ES-I3 (cell line): Measurements from ENCODE around the gene MPST.

ENCODE experiments used
- H3K36me3 ChIP-seq: 2 replicates; pipeline ENCODE4 v1.6.1; 2013; ENCODE audit warnings: mild to moderate bottlenecking, low read length, control low read depth, moderate library complexity; ENCODE audit not compliant: insufficient read depth
- H3K4me1 ChIP-seq: 2 replicates; pipeline ENCODE4 v1.6.1; 2013; ENCODE audit warnings: mild to moderate bottlenecking, control low read depth, low read length; ENCODE audit not compliant: insufficient read depth
- H3K9ac ChIP-seq: 2 replicates; pipeline ENCODE4 v1.6.1; 2013; ENCODE audit warnings: low read depth, mild to moderate bottlenecking, low read length, moderate library complexity
- H3K9me3 ChIP-seq: 2 replicates; pipeline ENCODE4 v1.6.1; 2013; ENCODE audit warnings: mild to moderate bottlenecking, low read length, moderate library complexity; ENCODE audit not compliant: control insufficient read depth, insufficient read depth

Gene MPST

GRCh38 chr22:36990457-36990856, 29.1 kb upstream of the MPST start:
- Histone ChIP-seq H3K4me1 (no peaks in the 10 kb centered on the region), H3K9me3 (peaks cover 7% of the 10 kb centered on the region; the same call in 1 of the 2 replicates), H3K9ac (no peak overlapping the region), H3K36me3 (no peaks in the 10 kb centered on the region)

DNA sequence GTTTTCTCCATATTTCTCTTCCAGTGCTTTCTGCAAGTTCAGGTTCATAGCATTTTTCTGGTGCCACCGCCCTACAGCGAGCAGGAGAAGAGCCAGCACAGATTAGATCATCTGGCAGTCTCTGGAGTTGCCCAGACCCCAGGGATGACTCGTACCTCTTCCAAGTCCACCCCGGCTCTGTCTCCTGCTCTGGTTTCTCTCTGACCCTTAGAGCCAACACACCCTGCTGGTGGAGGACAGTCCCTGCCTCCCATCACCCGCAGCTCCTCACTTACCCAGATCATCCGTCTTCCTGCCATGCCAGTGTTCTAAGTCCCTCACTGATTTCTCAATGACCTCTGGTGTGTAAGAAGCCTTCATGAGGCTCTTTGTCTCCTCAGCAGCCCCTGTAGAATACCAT, 28.3 kb upstream of the MPST start:
- Histone ChIP-seq H3K36me3 (no peaks in the 10 kb centered on the region), H3K9me3 (peaks cover 2% of the 10 kb centered on the region; the same call in 1 of the 2 replicates), H3K9ac (no peak overlapping the region), H3K4me1 (no peaks in the 10 kb centered on the region)

DNA sequence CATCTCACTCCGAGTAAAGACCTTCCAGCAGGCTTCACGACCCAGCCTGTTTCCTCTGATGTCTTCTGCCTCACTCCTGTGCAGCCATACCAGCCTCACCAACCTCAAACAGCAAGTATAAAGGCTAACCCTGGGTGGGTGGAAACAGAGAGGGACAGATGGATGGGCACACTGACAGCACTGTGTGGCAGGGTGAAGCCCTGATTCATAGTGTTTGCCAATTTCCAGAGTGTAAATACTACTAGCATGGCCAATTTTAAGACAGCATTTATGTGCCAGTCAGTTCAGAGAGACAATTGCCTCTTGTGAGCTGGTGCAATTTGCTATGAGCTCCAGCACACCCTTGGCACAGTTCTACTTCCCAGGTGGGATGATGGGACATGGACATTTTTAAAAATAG, 21.8 kb upstream of the MPST start:
- Histone ChIP-seq H3K9me3 (peaks cover 3% of the 10 kb centered on the region; the same call in 1 of the 2 replicates), H3K36me3 (no peaks in the 10 kb centered on the region), H3K4me1 (no peaks in the 10 kb centered on the region; the same call in 1 of the 2 replicates), H3K9ac (no peak overlapping the region)

- H3K36me3 ChIP-seq, result no peaks in the 10 kb centered on the region
- no peaks in the 10 kb centered on the region; the same call in 1 of the 2 replicates for H3K4me1 ChIP-seq
These were observed 20.8 kb upstream of the MPST start for GRCh38 chr22:36998620-36999351.

DNA sequence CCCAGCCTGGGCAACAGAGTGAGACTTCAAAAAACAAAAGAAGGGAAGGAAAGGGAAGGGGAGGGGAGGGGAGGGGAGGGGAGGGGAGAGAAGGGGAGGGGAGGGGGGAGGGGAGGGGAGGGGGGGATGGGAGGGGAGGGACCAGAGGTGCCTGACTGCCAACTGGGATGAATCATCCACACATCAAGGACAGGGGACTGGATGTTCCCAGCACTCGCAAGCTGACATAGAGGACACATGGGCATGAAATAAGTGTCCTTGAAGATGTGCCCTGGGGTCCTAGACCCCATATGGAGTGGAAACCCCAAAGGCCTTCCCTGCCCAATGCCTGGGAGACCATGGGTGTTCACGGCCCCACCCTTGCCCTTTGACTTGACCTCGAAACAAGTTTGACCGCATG, 20.1 kb upstream of the MPST start:
- Histone ChIP-seq H3K9me3 (peaks cover 3% of the 10 kb centered on the region; the same call in 1 of the 2 replicates), H3K36me3 (no peaks in the 10 kb centered on the region), H3K4me1 (no peaks in the 10 kb centered on the region; the same call in 1 of the 2 replicates), H3K9ac (no peak overlapping the region)

More at GRCh38 chr22:36998620-36999351, 20.8 kb upstream of the MPST start:
- Histone ChIP-seq H3K9ac (no peak overlapping the region), H3K9me3 (peaks cover 3% of the 10 kb centered on the region; the same call in 1 of the 2 replicates)

- Histone ChIP-seq H3K9me3 (peaks cover 3% of the 10 kb centered on the region; the same call in 1 of the 2 replicates), H3K9ac (no peak overlapping the region; the same call in 1 of the 2 replicates), H3K36me3 (no peaks in the 10 kb centered on the region), H3K4me1 (no peaks in the 10 kb centered on the region; the same call in 1 of the 2 replicates)
These were observed 18.6 kb upstream of the MPST start for GRCh38 chr22:37000676-37001534.

- Histone ChIP-seq H3K4me1 (no peaks in the 10 kb centered on the region; the same call in 1 of the 2 replicates), H3K36me3 (no peaks in the 10 kb centered on the region), H3K9me3 (peaks cover 3% of the 10 kb centered on the region; the same call in 1 of the 2 replicates), H3K9ac (no peak overlapping the region)
These were observed 17.7 kb upstream of the MPST start for GRCh38 chr22:37001826-37002225.

DNA sequence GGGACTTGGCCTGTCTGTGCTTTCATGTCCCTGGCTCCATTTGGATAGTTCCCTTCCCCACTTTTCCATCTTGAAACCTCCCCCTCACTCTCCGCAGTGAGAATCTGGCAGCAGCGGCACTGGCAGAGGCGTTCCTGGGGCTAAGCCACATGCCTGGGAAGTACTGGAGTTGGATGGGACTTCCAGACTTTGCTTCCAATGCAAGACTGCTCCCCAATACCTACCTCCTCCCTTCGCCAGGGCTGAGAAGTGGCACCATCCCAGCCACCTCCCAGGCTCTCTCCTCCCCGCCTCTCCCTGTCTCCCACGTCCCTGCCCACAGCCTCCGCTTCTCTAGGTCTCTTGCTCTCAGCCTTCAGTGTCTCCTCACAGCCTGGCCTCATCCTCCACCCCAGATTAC, 16.9 kb upstream of the MPST start:
- H3K36me3 ChIP-seq, result no peaks in the 10 kb centered on the region
- H3K9me3 ChIP-seq, result peaks cover 3% of the 10 kb centered on the region; the same call in 1 of the 2 replicates
- H3K4me1 ChIP-seq, result no peaks in the 10 kb centered on the region; the same call in 1 of the 2 replicates
- no peak overlapping the region for H3K9ac ChIP-seq

GRCh38 chr22:37007651-37008050, 11.9 kb upstream of the MPST start:
- no peak overlapping the region for H3K9ac ChIP-seq
- no peaks in the 10 kb centered on the region for H3K4me1 ChIP-seq

GRCh38 chr22:37008365-37008764, 11.2 kb upstream of the MPST start:
- H3K4me1 ChIP-seq, result no peaks in the 10 kb centered on the region
- H3K9ac ChIP-seq, result no peak overlapping the region

More at GRCh38 chr22:37007651-37008050, 11.9 kb upstream of the MPST start:
- Histone ChIP-seq H3K9me3 (no peaks in the 10 kb centered on the region), H3K36me3 (no peaks in the 10 kb centered on the region)

GRCh38 chr22:37009490-37009889, 10.1 kb upstream of the MPST start:
- Histone ChIP-seq H3K9me3 (no peaks in the 10 kb centered on the region), H3K36me3 (no peaks in the 10 kb centered on the region), H3K9ac (no peak overlapping the region), H3K4me1 (no peaks in the 10 kb centered on the region)

More at GRCh38 chr22:37008365-37008764, 11.2 kb upstream of the MPST start:
- Histone ChIP-seq H3K36me3 (no peaks in the 10 kb centered on the region), H3K9me3 (no peaks in the 10 kb centered on the region)

DNA sequence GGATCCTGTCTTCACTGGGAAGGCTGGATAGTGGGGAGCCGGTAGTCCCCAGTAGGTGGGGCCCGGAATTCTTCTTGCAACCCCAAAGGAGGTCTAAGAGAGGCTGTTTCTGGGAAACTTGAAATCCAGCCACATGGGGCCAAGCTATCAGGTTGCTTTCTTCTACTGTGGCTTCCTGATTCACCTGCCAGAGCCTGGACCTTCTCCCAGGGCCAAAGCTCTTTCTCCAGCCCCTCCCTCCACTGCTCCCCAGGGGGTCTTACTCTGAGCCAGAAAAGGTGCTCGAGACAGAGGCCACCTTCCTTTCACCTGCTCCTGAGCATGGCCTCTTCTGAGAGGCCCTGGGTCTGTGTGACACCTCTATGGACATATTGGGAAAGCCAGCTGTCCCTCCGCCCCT, 9.4 kb upstream of the MPST start:
- Histone ChIP-seq H3K9me3 (no peaks in the 10 kb centered on the region), H3K36me3 (no peaks in the 10 kb centered on the region), H3K9ac (no peak overlapping the region), H3K4me1 (peaks cover 4% of the 10 kb centered on the region)

DNA sequence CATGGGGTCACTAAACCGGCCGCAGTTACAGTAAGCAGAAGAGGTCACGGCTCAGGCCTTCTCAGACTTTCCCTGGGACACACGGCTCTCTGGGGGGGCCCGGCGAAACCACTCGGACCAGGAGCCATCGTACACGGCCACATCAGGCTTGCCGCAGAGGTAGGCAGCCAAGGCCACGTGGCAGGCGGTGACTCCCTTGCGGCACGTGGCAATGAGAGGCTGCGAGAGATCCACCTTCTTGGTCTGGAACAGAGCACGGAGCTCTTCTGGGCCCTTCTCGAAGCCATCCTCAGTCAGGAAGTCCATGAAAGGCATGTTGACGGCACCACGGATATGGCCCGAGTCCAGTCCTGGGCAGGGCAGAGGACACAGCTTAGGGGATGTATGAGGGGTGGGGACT, 8.6 kb upstream of the MPST start:
- Histone ChIP-seq H3K4me1 (peaks cover 7% of the 10 kb centered on the region), H3K9ac (no peak overlapping the region), H3K9me3 (no peaks in the 10 kb centered on the region), H3K36me3 (no peaks in the 10 kb centered on the region)

DNA sequence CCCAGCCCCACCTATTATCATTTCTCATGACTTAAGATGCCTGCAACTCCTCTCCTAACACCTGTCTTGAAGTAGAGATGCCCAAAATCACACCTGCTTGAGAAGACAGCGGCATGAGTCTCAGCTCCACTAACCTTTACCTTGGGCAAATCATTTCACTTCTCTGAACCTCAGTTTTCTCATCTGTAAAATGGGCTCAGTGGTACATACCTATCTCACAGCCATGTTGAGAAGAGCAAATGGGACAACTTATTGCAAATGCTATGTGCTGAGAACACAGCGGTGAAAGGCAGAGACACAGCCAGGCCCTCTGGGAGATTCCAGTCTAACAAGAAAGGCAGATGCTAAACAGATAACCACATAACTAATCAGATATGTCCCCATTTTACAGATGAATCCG, 8.1 kb upstream of the MPST start:
- Histone ChIP-seq H3K9ac (no peak overlapping the region), H3K4me1 (peaks cover 7% of the 10 kb centered on the region), H3K9me3 (no peaks in the 10 kb centered on the region), H3K36me3 (no peaks in the 10 kb centered on the region)
